Activated gamma-delta T cell treated with Interleukin-2 at 50 U/mL for 16 hours (primary cell): ENCODE measurements around the gene C1orf141.
"Not testable (repeated sequence)": the region's sequence is repeated elsewhere in the genome, so short reads cannot be mapped to it uniquely, and the experiment has no call there.

Experiments used
- DNase-seq: peaks from one replicate; pipeline ENCODE4 v3.0.0-alpha.2; 2020

The C1orf141 gene

DNA sequence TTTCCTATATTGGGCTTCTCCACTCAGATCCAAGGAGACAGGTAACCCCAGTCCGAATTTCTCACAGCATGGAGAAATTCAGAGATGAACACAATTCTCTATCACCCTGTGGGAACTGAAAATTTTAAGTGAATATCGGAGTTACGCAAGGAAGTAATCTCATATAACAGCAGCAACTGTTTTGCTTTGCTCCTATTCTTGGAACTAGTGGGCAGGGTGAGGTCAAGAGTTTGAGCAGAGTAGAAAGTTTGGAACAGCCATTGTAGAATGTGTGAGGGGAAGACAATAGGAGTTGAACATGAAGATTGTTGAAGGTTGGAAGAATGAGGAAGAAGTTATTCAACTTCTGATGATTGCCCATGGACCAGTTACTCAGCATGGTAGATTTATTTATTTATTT lies 56.5 kb downstream of the C1orf141 start:
- DNase-seq: no peak

DNA sequence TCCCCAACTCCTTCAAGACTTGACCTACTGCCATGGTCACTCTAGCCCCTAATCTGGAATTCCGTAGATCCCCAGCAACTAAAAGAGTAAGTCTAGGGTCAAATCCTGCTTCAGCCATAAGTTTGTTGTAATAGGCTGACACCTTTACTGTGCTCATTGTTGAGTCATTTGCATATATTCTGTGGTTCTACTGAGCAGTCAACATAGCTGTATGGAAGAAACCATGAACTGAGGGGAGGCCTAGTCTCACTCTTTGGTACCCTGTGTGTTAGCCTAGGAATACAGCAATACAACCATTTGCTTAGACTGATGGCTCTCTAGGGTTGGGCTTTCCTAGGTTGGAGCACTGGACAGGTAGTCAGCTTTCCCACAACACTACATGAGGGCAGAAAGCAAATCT lies 57.2 kb downstream of the C1orf141 start:
- no peak for DNase-seq

DNA sequence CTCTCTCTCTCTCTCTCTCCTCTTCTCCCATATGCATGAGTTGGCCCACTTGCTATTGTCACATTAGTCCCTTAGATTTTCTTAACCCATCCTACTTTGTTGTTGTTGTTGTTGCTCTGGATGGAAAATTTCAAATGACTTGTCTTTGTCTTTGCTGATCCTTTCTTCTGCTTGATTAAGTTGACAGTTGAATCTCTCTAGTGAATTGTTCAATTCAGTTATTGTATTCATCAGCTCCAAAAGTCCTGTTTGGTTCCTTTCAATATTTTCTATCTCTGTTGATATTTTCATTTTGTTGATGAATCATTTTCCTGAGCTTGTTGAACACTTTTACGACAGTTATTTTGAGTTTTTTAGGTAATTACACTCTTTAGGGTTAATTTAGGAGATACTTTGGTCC lies 62.0 kb downstream of the C1orf141 start:
- no peak for DNase-seq

DNA sequence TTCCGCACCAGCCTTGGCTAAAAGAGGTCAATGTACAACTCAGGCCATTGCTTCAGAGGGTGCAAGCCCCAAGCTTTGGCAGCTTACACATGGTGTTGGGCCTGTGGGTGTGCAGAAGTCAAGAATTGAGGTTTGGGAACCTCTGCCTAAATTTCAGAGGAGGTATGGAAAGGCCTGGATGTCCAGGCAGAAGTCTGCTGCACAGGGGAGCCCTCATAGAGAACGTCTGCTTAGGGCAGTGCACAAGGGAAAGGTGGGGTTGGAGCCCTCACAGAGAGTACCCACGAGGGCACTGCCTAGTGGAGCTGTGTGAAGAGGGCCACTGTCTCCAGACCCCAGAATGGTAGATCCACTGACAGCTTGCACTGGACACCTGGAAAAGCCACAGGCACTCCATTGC lies 67.1 kb downstream of the C1orf141 start:
- DNase-seq: not testable (repeated sequence)

DNA sequence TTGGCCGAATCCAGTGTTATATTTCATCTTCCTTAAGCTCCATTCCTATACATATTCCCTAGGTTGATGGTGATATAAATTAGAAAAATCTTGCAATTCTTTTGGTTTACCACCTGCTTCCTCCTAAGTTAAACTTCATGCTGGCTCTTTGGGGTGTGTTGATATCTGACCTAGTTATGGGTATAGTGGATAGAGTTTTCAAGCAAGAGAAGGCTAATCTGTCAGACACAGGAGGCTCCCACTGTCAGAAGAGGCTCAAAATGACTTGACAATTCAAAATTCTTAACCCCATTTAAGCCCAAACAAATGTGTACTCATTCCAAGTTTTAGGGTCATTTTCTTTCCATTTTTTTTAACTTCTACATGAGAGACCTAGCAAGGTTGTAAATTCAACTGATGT lies 72.4 kb downstream of the C1orf141 start:
- DNase-seq: no peak

DNA sequence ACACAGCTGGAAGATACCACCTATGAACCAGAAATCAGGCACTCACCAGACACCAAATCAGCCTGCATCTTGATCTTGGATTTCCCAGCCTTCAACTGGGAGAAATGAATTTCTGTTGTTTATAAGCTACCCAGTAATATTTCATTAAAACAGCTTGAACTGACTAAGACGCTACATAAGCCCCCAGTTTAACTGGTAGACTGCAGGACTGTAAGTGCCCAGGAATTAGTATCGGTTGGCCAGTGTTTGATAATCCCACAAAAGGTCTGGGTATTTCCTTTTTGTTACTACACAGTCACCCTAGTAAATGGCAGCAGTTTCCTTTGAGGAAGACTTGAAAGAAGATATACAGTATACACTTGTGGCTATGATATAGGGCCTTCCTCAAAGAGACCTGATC lies 73.5 kb downstream of the C1orf141 start:
- no peak for DNase-seq

DNA sequence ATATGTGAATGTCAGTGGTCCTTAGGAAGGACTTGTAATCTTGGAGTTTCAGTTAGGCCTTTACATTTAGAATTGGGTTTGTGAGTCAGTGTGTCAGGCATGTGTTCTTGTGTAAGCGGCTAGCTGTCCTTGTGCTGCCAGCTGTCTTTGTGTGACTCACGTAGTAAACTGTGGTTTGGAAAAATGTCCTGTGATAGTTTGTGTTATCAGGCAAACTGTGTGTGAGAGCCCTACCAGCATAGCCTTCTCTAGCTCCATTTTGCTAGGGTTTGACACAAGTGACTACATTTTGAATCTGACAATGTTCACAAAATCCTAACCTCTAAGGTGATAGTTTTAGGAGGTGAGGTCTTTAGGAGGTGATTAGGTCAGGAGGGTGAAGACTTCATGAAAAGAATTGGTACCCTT lies 74.0 kb downstream of the C1orf141 start:
- no peak for DNase-seq

DNA sequence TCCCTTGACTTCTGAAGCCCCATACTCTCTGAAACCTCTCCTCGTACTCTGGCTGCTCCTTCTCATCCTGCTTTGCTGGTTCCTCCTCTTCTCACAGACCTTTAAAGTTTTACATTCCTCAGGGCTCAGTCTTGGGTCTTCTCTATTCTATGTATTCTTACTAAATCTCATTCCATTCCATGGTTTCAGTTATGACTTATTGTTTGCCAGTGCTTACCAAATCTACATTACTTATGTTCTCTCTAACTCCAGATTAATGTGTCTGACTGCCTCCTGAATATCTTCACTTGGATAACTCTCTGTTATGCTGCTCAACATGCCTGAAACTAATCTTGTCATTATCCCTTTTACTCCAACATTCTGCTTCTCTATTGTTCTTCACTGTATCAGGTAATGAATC lies 75.4 kb downstream of the C1orf141 start:
- DNase-seq: no peak

DNA sequence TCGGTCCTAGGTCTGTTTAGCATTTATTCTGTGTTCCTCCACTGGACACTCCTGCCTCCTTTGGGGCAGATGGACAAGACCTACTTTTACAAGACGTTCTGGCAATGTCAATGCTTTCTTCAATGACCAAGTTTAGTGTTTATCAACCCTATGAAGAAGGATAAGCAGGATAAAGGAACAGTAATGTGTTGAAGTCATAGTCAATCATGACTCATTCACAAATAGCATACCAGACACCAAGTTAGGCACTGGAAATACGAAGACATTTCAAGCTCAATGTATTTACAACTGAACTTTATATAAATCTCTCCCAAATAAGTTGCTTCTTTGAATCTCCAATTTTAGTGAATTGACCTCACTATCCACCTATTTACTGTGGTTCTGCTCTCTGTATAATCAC lies 76.0 kb downstream of the C1orf141 start:
- DNase-seq: no peak

DNA sequence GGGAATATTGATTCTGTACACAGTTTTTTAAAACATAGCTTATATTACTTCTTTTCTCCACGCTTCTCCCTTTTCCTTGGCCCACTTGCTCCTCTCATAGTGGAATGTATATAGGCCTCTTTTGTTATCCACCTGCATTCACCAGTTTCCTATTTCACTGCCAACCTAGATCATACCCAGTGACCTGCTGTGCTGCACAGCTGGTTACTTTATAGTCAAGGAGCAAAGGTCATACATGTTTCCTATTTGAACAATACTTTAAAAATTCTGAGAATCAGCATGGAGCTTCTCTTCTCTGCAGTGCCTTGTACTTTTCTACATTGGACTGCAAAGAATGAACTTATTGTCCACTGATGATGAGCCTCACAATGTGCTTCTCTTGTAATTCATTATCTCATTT lies 76.5 kb downstream of the C1orf141 start:
- DNase-seq: no peak

DNA sequence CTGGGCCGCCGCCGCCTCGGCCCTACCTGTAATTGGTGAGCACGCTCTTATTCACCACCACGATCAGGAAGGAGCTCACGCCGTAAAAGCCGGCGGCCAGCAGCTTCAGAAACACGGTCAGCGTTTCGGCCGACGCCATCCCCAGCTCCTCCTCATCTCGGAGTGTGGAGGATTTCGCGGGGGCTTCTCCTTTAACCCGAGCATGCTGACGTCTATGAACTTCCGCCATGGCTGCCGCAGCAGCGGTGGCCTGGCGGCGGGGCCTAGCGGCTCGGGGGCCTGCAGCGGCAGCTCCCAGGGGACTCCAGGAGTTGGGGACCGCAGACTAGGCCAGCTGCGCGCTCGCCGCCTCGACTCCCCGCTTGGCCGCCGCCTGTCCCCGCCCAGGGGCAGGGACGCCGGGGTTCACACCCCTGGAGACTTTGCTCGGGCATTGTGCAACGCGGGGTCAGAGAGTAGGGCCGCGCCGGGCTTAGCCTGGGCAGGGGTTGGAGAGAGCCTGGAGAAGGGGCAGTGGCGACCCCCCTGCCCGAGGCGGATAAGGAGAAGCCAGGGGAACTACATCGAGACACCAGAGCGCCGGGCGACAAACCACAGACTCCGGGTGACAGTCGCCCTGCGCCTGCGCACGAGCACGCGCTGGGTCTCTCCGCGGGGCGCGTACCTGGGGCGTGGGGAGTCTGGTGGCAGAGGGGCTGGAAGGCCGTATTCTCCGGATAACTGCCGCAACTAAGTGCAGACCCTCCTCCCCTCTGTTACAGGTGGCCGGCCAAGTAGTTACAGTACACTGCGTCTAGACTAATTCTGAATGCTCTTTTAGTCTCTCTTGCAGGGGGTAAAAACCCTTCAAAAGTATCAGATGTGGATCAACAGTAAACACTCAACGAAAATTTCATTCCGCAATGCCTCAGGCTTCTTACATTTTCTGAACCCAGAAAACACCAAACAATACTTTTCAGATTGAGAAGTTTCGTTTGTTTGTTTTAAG lies 80.7 kb downstream of the C1orf141 start, which contains the start of gene SLC35D1:
Gene SLC35D1 (minus strand): TSS at position 364 of the 988 bp plus-strand sequence. CDS start 135 bp downstream, at position 229.
- DNase-seq: peak; percentile 69

DNA sequence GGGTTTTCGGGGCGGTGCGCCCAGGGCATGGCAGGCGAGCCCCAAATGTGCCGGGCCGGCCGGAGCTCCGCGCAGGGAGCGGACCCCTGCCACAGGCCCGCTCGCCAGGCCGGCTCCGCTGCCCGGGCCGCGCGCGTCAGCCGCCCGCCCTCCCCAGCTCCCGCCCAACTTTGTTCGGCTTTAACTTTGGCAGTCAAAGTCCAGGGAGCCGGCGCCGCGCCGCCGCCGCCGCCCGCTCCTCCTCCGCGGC lies 81.3 kb downstream of the C1orf141 start:
- DNase-seq: peak; percentile 33

DNA sequence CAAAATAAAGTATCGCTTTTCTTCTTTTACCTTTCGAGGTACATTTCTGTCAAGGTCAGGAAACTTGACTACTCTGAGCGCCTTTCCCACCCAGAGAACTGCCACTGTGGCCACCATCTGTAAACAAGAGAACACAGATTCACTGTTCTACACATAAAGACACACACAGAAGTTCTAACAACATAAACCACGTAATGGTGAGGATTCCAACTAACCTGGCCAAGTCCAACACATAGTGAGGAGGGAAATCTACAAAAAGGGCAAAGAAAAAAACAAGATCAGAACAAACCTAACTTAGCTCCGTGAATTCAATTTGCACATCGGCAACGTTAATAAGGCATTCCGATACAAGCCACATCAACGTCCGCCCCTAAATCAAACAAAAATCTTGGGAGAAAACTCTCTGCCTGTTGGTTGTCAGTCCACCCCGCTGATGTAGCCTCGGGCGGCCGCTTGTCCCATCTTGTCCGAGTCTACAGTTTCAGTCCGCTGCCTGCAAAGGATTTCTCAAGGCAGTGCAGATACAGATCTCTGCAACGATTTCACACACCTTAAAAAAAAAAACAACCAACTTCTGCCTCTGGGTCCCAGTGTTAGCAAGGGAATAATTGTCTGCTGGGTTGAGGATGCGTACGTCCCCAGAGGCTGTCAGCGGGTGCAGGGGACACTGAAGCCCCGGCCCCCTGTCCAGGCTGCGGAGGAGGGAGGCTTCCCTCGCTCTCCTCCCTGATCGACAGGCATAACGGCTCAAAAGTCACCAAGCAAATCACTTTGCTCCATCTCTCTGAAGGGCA lies 81.8 kb downstream of the C1orf141 start:
- DNase-seq: peak; percentile 11

DNA sequence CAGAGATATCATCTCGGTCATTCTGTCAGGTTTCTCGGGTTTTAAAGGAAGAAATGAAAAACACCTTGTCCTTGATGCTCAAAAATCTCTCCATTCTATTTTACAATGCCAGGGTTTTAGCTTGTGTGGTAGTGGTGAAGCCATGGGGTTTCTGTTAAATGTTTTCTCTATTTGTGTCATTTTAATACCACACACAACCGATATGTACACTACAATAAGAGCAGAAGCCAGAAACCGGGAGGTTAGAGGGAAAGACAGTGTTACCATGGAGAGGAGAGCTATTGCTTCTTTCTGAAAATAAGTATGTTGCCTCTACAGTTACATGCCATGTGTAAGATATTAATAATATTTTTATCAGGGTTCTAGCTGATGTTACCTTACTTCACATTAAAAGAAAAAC lies 83.6 kb downstream of the C1orf141 start:
- DNase-seq: no peak

DNA sequence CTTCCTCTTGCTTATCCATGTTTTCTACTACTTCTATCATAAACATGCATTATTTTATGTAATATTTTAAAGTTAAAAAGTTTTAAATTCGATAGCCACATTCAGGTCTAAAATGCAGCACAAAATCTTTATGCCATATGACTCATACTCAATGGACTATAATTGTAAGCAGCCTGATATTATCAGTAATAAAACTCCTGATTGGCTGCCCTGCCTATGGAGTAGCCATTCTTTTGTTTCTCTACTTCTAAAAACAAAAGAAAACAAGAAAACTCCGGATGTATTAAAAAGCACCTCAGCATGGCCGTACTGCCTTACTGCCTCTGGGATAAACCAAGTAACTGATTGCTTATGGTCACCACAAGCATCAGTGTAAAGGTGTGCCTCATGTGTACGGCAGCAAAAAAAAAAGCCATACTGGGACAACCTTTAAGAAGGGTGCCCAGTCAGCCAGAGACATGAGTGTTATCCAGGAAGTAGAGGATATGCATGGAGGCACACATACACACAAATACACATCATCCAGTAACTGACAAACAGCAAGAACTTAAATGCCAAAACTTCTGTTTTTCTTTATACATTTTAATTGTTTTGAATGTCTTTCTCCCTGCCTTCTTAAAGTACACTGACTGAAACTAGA lies 90.0 kb downstream of the C1orf141 start:
- no peak for DNase-seq

DNA sequence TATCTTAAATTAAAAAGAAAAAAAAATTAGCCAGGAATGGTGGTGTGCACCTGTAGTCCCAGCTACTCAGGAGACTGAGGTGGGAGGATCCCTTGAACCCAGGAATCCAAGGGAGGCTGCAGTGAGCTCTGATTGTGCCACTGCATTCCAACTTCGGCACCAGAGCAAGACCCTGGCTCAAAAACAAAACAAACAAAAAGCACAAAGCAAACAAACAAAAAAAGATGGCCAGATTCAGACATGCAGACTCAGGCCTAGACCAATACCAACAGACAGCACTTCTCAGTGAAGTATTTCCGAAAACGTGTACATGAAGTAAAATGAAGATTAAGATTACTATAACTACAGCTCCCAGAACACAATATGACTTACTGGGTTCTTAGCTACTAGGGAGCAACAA lies 91.4 kb downstream of the C1orf141 start:
- DNase-seq: no peak
